Measurements from ENCODE around the gene SELENON.

DNA sequence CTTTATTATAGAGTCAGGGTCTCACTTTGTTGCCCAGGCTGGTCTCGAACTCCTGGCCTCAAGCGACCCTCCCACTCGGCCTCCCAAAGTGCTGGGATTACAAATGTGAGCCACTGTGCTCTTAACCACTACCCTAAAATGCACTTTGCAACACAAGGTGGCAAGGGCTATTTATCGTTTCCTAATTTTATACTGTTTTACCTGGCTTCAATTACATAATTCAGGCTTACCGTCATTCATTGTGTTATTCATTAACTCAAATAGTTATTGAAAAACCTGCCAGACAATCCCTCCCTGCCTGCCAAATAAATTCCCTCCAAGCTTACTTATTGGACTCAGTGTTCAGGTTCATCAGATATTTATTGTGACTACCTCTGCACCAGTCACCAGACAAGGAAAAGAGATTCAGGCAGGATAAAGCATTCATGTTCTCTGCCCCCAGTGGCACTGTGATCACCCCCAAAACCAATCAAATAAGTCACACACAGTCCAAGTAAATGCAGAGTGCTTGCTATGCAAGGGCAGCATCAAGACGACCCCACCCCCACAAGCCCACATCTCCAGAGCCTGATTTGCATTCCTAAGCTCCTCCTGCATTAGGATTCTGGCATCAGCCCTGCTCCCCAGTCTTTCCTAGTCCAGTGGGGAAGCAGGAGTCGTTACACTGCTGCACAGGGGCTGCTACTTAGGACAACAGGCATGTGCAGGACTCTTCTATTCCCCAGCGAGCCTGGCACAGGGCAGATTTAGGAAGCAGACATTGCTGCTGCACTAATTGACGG, 67.4 kb downstream of the SELENON start:
- TF ChIP-seq, protein P1, sequence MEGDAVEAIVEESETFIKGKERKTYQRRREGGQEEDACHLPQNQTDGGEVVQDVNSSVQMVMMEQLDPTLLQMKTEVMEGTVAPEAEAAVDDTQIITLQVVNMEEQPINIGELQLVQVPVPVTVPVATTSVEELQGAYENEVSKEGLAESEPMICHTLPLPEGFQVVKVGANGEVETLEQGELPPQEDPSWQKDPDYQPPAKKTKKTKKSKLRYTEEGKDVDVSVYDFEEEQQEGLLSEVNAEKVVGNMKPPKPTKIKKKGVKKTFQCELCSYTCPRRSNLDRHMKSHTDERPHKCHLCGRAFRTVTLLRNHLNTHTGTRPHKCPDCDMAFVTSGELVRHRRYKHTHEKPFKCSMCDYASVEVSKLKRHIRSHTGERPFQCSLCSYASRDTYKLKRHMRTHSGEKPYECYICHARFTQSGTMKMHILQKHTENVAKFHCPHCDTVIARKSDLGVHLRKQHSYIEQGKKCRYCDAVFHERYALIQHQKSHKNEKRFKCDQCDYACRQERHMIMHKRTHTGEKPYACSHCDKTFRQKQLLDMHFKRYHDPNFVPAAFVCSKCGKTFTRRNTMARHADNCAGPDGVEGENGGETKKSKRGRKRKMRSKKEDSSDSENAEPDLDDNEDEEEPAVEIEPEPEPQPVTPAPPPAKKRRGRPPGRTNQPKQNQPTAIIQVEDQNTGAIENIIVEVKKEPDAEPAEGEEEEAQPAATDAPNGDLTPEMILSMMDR (IDR thresholded peaks at IDR 0.05; ENCODE audit: poor library complexity) = no peak
- TF ChIP-seq EZH2phosphoT487 (IDR thresholded peaks at IDR 0.05; ENCODE audit: low read depth, severe bottlenecking, unreplicated experiment) (no peak), EZH2 (IDR thresholded peaks at IDR 0.05; ENCODE audit: borderline replicate concordance) (no peak)

Measured in hepatocyte (in vitro differentiated cells).